GM20000 (cell line): ENCODE data around the gene NHP2.

ENCODE experiments used
- DNase-seq: peaks from one replicate; pipeline ENCODE4 v3.0.0; 2012; ENCODE audit warnings: low spot score
- CTCF ChIP-seq: IDR thresholded peaks from 2 replicates; pipeline ENCODE4 v1.5.1; 2012; ENCODE audit warnings: mild to moderate bottlenecking, control low read depth; ENCODE audit errors: extremely low read depth, missing control alignments

Gene NHP2

DNA sequence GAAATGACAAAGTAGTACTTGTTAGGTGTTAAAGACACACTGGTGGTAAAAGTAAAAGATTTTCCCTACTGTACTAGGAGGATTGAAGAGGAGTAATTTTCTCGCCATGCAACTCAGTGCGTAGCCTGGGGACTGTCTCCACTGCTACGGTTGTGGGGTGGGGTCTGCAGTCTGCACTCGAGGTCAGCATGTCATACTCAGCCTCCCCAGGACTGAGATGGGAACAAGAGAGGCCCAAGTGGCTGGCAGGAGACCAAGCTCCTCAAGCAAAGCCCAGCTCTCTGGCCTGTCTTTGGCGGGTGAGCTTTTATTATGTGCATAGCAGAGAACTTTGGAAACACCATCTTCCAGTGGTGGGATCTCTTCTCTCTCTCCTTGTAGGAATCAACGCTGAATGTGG is 10.4 kb downstream of the NHP2 start:
- no peak for TF ChIP-seq CTCF
- no peak for DNase-seq

- DNase-seq: no peak
- no peak for TF ChIP-seq CTCF
Measured at GRCh38 chr5:178142642-178143041, 11.0 kb downstream of the NHP2 start.

- no peak for TF ChIP-seq CTCF
- DNase-seq: no peak
Measured at GRCh38 chr5:178141550-178141949, 12.1 kb downstream of the NHP2 start.

DNA sequence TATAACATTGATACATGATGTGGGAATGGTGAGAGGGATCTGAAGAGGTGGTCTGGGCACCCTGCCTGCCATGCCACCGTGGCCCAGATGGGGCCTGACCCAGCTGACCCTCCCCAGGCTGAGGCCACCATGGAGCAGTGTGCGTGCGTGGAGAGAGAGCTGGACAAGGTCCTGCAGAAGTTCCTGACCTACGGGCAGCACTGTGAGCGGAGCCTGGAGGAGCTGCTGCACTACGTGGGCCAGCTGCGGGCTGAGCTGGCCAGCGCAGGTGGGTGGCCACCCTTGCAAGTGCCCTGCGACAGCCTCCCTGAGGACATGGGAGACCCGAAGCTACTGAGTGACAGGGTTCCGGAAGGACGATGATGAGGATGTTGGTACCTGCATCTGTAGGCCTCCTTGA is 15.7 kb downstream of the NHP2 start:
- DNase-seq: no peak
- no peak for TF ChIP-seq CTCF

DNA sequence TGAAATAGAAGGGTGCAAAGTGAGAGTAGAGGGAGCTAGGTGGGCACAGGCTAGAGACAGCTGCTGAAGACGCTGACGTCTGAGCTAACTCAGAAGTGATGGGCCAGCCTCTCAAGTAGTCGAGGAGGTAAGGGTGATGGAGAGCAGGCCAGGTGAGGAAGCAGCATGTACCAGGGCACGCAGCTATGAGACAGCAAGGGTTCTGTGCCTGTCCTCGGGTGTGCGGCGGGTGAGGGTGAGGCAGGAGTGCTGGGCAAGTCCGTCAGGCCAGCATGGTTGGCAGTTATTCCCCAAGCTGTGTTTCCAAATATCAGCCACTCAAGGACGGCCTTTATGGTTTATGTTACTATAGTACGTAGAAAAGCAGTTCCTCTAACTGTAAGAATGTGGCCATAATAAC is 16.7 kb downstream of the NHP2 start:
- DNase-seq: no peak
- TF ChIP-seq CTCF: no peak

DNA sequence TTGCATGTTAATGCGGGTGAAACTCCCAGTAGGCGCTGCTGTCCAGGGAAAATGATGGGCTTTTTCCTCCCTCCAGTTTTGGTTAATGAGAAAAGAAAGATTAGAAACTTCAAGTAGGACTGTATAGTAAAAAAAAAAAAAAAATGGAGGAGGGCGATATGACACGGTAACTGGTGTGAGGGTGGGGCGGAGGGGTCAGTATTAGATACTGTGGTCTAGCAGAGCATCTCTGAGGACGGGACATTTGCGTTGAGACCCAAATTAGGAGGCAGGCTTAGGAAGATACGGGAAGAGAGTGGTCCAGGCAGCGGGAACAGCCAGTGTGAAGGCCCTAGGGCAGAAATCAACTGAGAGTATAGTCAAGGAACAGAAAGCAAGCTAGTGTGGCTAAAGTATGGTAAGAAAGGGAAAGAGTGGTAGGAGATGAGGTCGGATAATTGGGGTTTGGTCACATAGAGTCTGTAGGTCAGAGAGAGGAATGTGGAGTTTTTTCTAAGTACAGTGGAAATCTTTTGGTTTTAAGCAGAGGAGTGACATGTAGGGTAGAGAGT is 22.2 kb downstream of the NHP2 start:
- no peak for DNase-seq

More for the DNA sequence above, 22.2 kb downstream of the NHP2 start:
- no peak for TF ChIP-seq CTCF
